Measurements from ENCODE around the gene TAF4. TPM values are rescaled to one million over a fixed set of nuclear protein-coding genes. Genes with fewer than 3 reads are reported as not detected.

Gene TAF4
- total RNA-seq, 4 donors from 2014 or later, result 18.0 to 31.8 (median 25.8) TPM

DNA sequence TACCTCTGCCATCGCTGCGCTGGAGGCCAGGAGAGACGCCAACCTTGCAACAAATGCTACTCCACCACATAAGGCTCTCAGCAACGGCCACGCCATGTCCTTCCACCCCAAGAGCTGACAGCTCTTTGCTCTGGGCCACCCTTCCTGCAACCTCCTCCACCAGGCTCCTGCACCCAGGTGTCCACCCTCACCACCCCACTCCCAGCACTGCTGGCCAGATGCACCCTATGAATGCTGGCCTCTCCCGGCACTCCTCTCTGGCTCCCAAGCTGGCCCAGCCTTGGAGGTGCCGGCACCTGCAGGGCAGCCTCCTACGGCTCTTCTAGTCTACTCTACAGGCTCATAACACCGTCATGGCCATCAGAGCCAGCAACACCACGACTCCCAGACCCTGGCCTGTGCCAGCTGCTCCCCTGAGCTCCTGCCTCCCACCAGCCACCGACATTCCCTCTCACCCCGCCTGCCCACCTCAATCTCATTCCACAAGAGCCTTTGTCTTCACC lies 11.2 kb downstream of the TAF4 start:
- H3K4me3 ChIP-seq, result no peak overlapping the region

DNA sequence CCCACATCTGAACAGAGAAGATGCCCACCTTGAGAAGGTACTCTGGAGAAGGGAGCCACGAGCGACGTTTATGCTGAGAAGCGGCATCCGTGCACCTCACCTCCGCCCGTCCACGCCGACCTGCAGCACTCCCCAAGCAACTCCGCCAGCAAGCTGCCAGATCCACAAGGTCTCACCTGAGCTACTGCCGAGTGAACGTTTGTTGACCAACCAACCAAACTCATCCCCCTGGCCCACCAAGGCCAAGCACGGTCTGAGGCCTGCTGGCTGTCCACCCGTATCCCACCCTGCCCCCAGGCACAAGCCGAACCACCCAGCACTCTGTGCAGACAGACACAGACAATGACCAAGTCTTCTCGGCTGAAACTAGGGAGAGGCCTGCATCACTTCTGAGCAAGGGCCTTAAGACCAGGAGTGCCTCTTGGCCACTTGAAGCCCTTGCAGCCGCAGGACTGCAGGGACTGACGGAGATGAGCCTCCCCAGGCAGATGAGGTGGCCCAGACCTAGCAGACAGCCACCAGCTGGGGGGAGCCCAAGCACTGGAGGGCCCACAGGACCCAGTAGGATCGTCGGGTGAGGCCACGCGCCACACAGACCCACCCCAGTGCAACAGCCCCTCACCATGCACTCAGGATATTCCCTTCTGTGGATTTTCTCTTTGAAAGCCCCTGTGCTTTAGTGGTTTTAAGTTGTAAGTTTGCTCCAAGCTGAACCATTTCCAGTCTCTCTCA lies 12.1 kb downstream of the TAF4 start:
- DNase-seq (ENCODE audit: low spot score in 2 of 2), result peak in 1 of 2 donors; percentile 50
- Histone ChIP-seq H3K27ac (no peak overlapping the region), H3K4me3 (no peak overlapping the region), H3K27me3 (no peaks in the 10 kb centered on the region), H3K4me1 (no peaks in the 10 kb centered on the region), H3K9me3 (no peaks in the 10 kb centered on the region), H3K36me3 (peaks cover 8% of the 10 kb centered on the region)
- no peak for TF ChIP-seq POLR2A (IDR thresholded peaks at IDR 0.05)
- TF ChIP-seq, protein P1, sequence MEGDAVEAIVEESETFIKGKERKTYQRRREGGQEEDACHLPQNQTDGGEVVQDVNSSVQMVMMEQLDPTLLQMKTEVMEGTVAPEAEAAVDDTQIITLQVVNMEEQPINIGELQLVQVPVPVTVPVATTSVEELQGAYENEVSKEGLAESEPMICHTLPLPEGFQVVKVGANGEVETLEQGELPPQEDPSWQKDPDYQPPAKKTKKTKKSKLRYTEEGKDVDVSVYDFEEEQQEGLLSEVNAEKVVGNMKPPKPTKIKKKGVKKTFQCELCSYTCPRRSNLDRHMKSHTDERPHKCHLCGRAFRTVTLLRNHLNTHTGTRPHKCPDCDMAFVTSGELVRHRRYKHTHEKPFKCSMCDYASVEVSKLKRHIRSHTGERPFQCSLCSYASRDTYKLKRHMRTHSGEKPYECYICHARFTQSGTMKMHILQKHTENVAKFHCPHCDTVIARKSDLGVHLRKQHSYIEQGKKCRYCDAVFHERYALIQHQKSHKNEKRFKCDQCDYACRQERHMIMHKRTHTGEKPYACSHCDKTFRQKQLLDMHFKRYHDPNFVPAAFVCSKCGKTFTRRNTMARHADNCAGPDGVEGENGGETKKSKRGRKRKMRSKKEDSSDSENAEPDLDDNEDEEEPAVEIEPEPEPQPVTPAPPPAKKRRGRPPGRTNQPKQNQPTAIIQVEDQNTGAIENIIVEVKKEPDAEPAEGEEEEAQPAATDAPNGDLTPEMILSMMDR (IDR thresholded peaks at IDR 0.05), result no peak
- no peak for TF ChIP-seq POLR2AphosphoS5 (IDR thresholded peaks at IDR 0.05)
- TF ChIP-seq EP300 (IDR thresholded peaks at IDR 0.05), result no peak
- WGBS, result 96% methylated on average over 22 of the region's 22 CpGs

More for the DNA sequence above, 11.2 kb downstream of the TAF4 start:
- TF ChIP-seq POLR2AphosphoS5 (IDR thresholded peaks at IDR 0.05), result no peak
- H3K27ac ChIP-seq, result no peak overlapping the region
- H3K27me3 ChIP-seq, result no peaks in the 10 kb centered on the region
- WGBS, result 94% methylated on average over 12 of the region's 12 CpGs
- no peak for DNase-seq (ENCODE audit: low spot score in 2 of 2)
- H3K36me3 ChIP-seq, result peaks cover 8% of the 10 kb centered on the region
- no peaks in the 10 kb centered on the region for H3K9me3 ChIP-seq
- H3K4me1 ChIP-seq, result no peaks in the 10 kb centered on the region

DNA sequence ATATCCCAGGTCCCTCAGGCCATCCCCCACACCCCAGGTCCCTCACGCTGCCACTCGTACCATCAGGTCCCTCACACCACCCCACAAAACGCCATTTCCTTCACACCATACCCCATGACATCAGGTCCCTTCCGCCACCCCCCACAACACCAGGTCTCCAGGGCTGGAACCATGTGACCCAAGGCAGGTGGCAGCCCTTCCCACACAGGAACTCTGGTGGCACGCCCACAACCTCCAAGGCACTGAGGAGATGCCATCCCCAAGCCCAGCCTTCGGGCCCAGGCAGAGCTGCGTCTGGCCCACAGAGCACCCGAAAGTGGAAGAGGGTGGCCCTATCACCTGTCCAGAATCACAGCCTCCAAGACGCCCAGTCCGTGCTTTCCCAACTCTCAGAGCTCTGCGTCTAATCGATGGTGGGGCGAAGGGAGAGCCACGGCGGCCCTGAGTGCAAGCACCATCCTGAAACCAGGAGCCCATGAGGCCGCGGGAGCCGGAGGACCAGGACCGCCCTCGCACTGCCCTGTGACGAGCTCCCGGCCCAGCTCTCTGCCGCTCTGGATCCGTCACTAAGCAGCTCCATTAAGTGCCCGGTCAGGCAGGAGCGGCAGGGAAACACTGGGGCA lies 12.7 kb downstream of the TAF4 start:
- Histone ChIP-seq H3K9me3 (no peaks in the 10 kb centered on the region), H3K36me3 (peaks cover 8% of the 10 kb centered on the region), H3K4me3 (no peak overlapping the region), H3K4me1 (no peaks in the 10 kb centered on the region), H3K27ac (no peak overlapping the region), H3K27me3 (no peaks in the 10 kb centered on the region)
- no peak for TF ChIP-seq EP300 (IDR thresholded peaks at IDR 0.05)
- TF ChIP-seq, protein P1 (IDR thresholded peaks at IDR 0.05), result no peak
- no peak for TF ChIP-seq POLR2A (IDR thresholded peaks at IDR 0.05)
- no peak for TF ChIP-seq POLR2AphosphoS5 (IDR thresholded peaks at IDR 0.05)
- DNase-seq (ENCODE audit: low spot score in 2 of 2), result peak in 1 of 2 donors; percentile 55
- 92% methylated on average over 18 of the region's 26 CpGs for WGBS

DNA sequence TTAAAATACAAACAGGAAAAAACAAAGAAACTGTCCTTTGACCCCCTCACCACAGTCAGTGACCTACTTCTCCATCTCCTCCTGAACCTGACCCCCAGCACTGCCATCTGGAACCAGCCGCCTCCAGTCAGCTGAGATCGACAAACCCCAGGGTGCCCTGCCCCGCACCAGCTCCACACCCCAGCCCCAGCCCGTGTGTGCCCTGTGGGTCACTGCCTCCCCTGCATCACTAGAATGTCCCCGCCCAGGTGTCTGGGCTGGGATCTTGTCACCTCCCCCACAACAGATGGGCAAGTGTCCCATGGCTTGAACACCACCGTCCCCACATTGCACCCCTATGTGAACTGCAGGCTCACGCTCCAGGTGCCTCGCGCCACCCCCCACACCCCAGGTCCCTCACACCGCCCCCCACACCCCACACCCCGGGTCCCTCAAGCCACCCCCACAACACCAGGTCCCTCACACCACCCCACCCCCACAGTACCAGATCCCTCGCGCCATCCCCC lies 13.3 kb downstream of the TAF4 start:
- Histone ChIP-seq H3K36me3 (peaks cover 8% of the 10 kb centered on the region), H3K9me3 (no peaks in the 10 kb centered on the region), H3K27me3 (no peaks in the 10 kb centered on the region), H3K27ac (no peak overlapping the region), H3K4me1 (no peaks in the 10 kb centered on the region), H3K4me3 (no peak overlapping the region)
- WGBS, result 89% methylated on average over 13 of the region's 13 CpGs
- DNase-seq (ENCODE audit: low spot score in 2 of 2), result peak; percentile 53 to 71
- TF ChIP-seq, protein P1 (IDR thresholded peaks at IDR 0.05), result no peak
- no peak for TF ChIP-seq POLR2A (IDR thresholded peaks at IDR 0.05)
- no peak for TF ChIP-seq EP300 (IDR thresholded peaks at IDR 0.05)
- TF ChIP-seq POLR2AphosphoS5 (IDR thresholded peaks at IDR 0.05), result no peak

DNA sequence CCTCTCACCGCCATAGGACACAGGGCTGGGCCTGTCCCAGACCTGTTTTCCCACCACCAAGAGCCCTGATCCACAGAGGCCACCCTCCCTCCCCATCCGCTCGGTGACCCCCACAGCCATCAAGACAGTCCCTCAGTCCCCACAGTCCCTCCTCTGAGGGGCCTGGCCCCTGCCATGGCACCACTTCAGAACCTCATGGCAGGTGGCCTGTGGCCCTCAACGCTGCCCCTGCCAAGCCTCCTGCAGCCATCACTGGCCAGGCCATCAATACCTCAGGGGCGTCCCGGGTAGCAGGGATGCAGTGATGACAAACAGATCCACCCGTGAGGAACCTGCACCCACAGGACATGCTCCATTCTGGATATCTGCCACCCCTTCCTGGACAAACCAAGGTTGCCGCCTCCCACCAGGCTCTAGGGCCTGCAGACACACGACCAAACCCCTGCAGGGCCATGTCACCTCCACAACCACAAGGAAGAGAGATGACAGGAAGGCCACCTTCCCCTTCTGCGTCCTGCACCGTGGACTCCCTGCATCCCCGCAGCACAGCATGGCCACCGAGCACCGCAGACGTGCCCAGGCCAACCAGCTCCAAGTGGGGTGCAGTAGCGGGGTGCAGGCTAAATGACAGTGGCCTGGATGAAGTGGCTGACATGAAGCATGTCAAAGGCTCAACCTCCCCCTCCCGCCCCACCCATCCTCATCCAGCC lies 14.0 kb downstream of the TAF4 start:
- H3K4me3 ChIP-seq, result no peak overlapping the region
- H3K4me1 ChIP-seq, result no peaks in the 10 kb centered on the region
- TF ChIP-seq POLR2A (IDR thresholded peaks at IDR 0.05) (no peak), EP300 (IDR thresholded peaks at IDR 0.05) (no peak), POLR2AphosphoS5 (IDR thresholded peaks at IDR 0.05) (no peak)
- TF ChIP-seq, protein P1 (IDR thresholded peaks at IDR 0.05), result no peak
- peak; percentile 51 to 73 for DNase-seq (ENCODE audit: low spot score in 2 of 2)
- 90% methylated on average over 12 of the region's 17 CpGs for WGBS
- H3K9me3 ChIP-seq, result no peaks in the 10 kb centered on the region
- H3K36me3 ChIP-seq, result peaks cover 8% of the 10 kb centered on the region
- no peak overlapping the region for H3K27ac ChIP-seq
- no peaks in the 10 kb centered on the region for H3K27me3 ChIP-seq
